PC-3 (cell line): Measurements from ENCODE around the gene TPH1.

ENCODE experiments used
- EZH2 ChIP-seq: fragments of 300-600 bp; sonication (generic); IDR thresholded peaks from one replicate; pipeline ENCODE4 v1.6.1; 2017; ENCODE audit warnings: antibody characterized with exemption, mild to moderate bottlenecking, low read length; ENCODE audit not compliant: unreplicated experiment
- EZH2phosphoT487 ChIP-seq: fragments of 300-600 bp; sonication (generic); IDR thresholded peaks from 2 replicates; pipeline ENCODE4 v1.6.1; 2018; ENCODE audit warnings: mild to moderate bottlenecking, antibody characterized with exemption, low read length, borderline replicate concordance
- TF ChIP-seq, protein P1 (sequence below): fragments of 300-600 bp; sonication (generic); conservative IDR thresholded peaks from 2 replicates; pipeline ENCODE4 v1.5.1; 2017; ENCODE audit warnings: antibody characterized with exemption, low read depth, mild to moderate bottlenecking, low read length

- TF ChIP-seq EZH2, result no peak
- TF ChIP-seq, protein P1, sequence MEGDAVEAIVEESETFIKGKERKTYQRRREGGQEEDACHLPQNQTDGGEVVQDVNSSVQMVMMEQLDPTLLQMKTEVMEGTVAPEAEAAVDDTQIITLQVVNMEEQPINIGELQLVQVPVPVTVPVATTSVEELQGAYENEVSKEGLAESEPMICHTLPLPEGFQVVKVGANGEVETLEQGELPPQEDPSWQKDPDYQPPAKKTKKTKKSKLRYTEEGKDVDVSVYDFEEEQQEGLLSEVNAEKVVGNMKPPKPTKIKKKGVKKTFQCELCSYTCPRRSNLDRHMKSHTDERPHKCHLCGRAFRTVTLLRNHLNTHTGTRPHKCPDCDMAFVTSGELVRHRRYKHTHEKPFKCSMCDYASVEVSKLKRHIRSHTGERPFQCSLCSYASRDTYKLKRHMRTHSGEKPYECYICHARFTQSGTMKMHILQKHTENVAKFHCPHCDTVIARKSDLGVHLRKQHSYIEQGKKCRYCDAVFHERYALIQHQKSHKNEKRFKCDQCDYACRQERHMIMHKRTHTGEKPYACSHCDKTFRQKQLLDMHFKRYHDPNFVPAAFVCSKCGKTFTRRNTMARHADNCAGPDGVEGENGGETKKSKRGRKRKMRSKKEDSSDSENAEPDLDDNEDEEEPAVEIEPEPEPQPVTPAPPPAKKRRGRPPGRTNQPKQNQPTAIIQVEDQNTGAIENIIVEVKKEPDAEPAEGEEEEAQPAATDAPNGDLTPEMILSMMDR, result no peak
- TF ChIP-seq EZH2phosphoT487, result no peak
Measured at GRCh38 chr11:18013790-18014507, 32.1 kb downstream of the TPH1 start.
